Keratinocyte (primary cell): Measurements from ENCODE around the gene KIAA1755. TPM values are rescaled to one million over a fixed set of nuclear protein-coding genes. Genes with fewer than 3 reads are reported as not detected.

ENCODE experiments used
- DNase-seq: peaks from one replicate; pipeline ENCODE4 v3.0.0-alpha.2; 2011; ENCODE audit warnings: low read depth, missing footprints, low spot score
- FAIRE-seq: peaks from 2 replicates; lab custom pipeline; 2011; peaks lifted over from hg19 to GRCh38; lab: Jason Lieb, UNC
- H2AFZ ChIP-seq: 2 replicates; pipeline ENCODE4 v1.6.0; 2012; ENCODE audit warnings: low read length, control low read depth, inconsistent platforms; ENCODE audit not compliant: control insufficient read depth
- H3K27ac ChIP-seq: 2 replicates; pipeline ENCODE4 v1.5.1; 2011; ENCODE audit warnings: low read length; ENCODE audit not compliant: control insufficient read depth, insufficient read depth
- H3K27me3 ChIP-seq: 3 replicates; pipeline ENCODE4 v1.6.0; 2011; ENCODE audit warnings: low read length; ENCODE audit not compliant: control insufficient read depth, insufficient read depth; ENCODE audit errors: extremely low read depth
- H3K36me3 ChIP-seq, 2 experiments: 2 replicates in 1 of 2; 3 replicates in 1 of 2; pipeline ENCODE4 v1.5.1; 2011; ENCODE audit warnings: low read length in 2 of 2, mild to moderate bottlenecking in 1 of 2; ENCODE audit not compliant: control insufficient read depth in 2 of 2, insufficient read depth in 2 of 2; ENCODE audit errors: extremely low read depth in 1 of 2
- H3K4me1 ChIP-seq: 3 replicates; pipeline ENCODE4 v1.5.1; 2011; ENCODE audit warnings: low read length; ENCODE audit not compliant: control insufficient read depth, insufficient read depth; ENCODE audit errors: extremely low read depth
- H3K4me2 ChIP-seq: 3 replicates; pipeline ENCODE4 v1.6.0; 2011; ENCODE audit warnings: low read depth, low read length; ENCODE audit not compliant: control insufficient read depth, insufficient read depth; ENCODE audit errors: extremely low read depth
- H3K4me3 ChIP-seq, 3 experiments: fragments of 200-600 bp in 1 of 3; sonication (generic) in 1 of 3; 2 replicates in 2 of 3; 3 replicates in 1 of 3; pipeline ENCODE4 v1.5.1; 2011 to 2016; ENCODE audit warnings: low read length in 3 of 3, mild to moderate bottlenecking in 3 of 3, control low read depth in 2 of 3, inconsistent platforms in 1 of 3, low read depth in 1 of 3, mixed read lengths in 1 of 3, mixed run types in 1 of 3, moderate library complexity in 1 of 3; ENCODE audit not compliant: control insufficient read depth in 2 of 3, insufficient read depth in 2 of 3; ENCODE audit errors: extremely low read depth in 1 of 3
- H3K79me2 ChIP-seq: 2 replicates; pipeline ENCODE4 v1.6.0; 2012; ENCODE audit warnings: low read length; ENCODE audit not compliant: control insufficient read depth, insufficient read depth
- H3K9ac ChIP-seq: 3 replicates; pipeline ENCODE4 v1.6.0; 2011; ENCODE audit warnings: low read length; ENCODE audit not compliant: control insufficient read depth, insufficient read depth; ENCODE audit errors: extremely low read depth
- H3K9me1 ChIP-seq: 3 replicates; pipeline ENCODE4 v1.6.0; 2011; ENCODE audit warnings: low read length; ENCODE audit not compliant: control insufficient read depth, insufficient read depth; ENCODE audit errors: extremely low read depth
- H3K9me3 ChIP-seq: 2 replicates; pipeline ENCODE4 v1.5.1; 2012; ENCODE audit warnings: low read depth, low read length; ENCODE audit not compliant: control insufficient read depth
- H4K20me1 ChIP-seq: 3 replicates; pipeline ENCODE4 v1.6.0; 2011; ENCODE audit warnings: low read length; ENCODE audit not compliant: control insufficient read depth, insufficient read depth; ENCODE audit errors: extremely low read depth
- EZH2 ChIP-seq: IDR thresholded peaks from one replicate; pipeline ENCODE4 v1.6.1; 2012; ENCODE audit warnings: inconsistent platforms, mild to moderate bottlenecking, low read length, moderate library complexity
- dilution Hi-C: fragments of 300-500 bp; cut with MboI; formaldehyde crosslinking; loops from one replicate; pipeline ENCODE4 v1.7.0; 2020; ENCODE audit warnings: low sequenced_read_pairs; ENCODE audit not compliant: extremely low pct_ligation_motif_present
- polyA plus RNA-seq, 5 experiments: library from polyadenylated mRNA; depleted of rRNA in 3 of 5; stranded (reverse) in 3 of 5; stranded (forward) in 1 of 5; unstranded in 1 of 5; fragments of >200 nt; gene quantifications; 1 replicate in 1 of 5; 2 replicates in 3 of 5; 3 replicates in 1 of 5; pipeline versions ENCODE4 v1.2.1 to v1.2.3, GENCODE V29; 2011 to 2012; ENCODE audit warnings: missing spikeins in 2 of 5, low read depth in 1 of 5, low replicate concordance in 1 of 5
- TF ChIP-seq, protein P1 (sequence below), 3 experiments: IDR thresholded peaks in 1 of 3; conservative IDR thresholded peaks in 1 of 3; optimal IDR thresholded peaks in 1 of 3; 2 replicates in 2 of 3; 3 replicates in 1 of 3; pipeline versions ENCODE3 to v1.5.1; 2011; ENCODE audit warnings: low read length in 3 of 3, mild to moderate bottlenecking in 3 of 3, moderate library complexity in 2 of 3, control low read depth in 1 of 3, inconsistent platforms in 1 of 3; ENCODE audit not compliant: insufficient read depth in 2 of 3; ENCODE audit errors: extremely low read depth in 1 of 3

Gene KIAA1755
- polyA plus RNA-seq, 1 donor (not counting 4 experiments of a cell fraction or from before 2014, with no cell fraction given) = not detected

DNA sequence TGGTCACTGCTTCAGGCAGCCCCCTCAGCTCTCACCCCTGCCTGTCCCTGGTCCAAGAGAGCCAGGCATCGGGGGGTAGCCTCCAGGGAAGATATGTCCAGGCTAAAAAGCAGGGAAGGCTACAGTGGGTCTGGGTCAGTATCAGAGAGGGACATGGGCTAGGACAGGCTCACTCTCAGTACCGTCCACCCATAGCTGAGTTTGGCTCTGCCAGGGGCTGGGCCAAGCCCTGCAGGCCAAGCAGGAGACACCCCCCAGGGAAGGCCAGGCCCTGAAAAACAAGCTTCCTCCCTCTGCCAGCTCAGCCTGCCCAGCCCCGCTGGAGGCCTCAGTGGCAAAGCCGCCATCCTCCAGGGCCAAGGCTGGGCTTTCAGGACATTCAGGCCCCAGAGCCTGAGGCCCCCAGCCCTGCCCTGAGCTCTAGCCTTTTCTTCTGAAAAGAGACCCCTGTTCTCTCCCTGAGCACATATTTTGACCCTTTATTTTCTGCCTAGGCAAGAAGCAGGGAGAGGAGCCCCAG, 66.9 kb downstream of the KIAA1755 start:
- DNase-seq (no peak), FAIRE-seq (no peak)
- H3K9ac ChIP-seq = no peak overlapping the region
- H2AFZ ChIP-seq = no peak overlapping the region
- H3K27ac ChIP-seq = no peak overlapping the region
- no peaks in the 10 kb centered on the region for H3K36me3 ChIP-seq
- TF ChIP-seq, protein P1, sequence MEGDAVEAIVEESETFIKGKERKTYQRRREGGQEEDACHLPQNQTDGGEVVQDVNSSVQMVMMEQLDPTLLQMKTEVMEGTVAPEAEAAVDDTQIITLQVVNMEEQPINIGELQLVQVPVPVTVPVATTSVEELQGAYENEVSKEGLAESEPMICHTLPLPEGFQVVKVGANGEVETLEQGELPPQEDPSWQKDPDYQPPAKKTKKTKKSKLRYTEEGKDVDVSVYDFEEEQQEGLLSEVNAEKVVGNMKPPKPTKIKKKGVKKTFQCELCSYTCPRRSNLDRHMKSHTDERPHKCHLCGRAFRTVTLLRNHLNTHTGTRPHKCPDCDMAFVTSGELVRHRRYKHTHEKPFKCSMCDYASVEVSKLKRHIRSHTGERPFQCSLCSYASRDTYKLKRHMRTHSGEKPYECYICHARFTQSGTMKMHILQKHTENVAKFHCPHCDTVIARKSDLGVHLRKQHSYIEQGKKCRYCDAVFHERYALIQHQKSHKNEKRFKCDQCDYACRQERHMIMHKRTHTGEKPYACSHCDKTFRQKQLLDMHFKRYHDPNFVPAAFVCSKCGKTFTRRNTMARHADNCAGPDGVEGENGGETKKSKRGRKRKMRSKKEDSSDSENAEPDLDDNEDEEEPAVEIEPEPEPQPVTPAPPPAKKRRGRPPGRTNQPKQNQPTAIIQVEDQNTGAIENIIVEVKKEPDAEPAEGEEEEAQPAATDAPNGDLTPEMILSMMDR (optimal IDR thresholded peaks at IDR 0.05 in 1 of 3, IDR thresholded peaks at IDR 0.05 in 1 of 3, conservative IDR thresholded peaks at IDR 0.05 in 1 of 3; ENCODE audit: extremely low read depth in 1 of 3, insufficient read depth in 2 of 3, low read length in 3 of 3) = no peak
- no peak for TF ChIP-seq EZH2
- dilution Hi-C loops = no loop called here
- H4K20me1 ChIP-seq = no peaks in the 10 kb centered on the region
- H3K27me3 ChIP-seq = no peaks in the 10 kb centered on the region
- no peak overlapping the region for H3K4me3 ChIP-seq
- no peak overlapping the region for H3K4me2 ChIP-seq
- no peaks in the 10 kb centered on the region for H3K9me3 ChIP-seq
- H3K9me1 ChIP-seq = no peaks in the 10 kb centered on the region
- peaks cover 24% of the 10 kb centered on the region for H3K4me1 ChIP-seq
- H3K79me2 ChIP-seq = no peaks in the 10 kb centered on the region

- Histone ChIP-seq H3K27ac (no peak overlapping the region), H2AFZ (no peak overlapping the region), H3K79me2 (no peaks in the 10 kb centered on the region), H3K27me3 (no peaks in the 10 kb centered on the region), H3K4me2 (no peak overlapping the region), H3K9me1 (no peaks in the 10 kb centered on the region), H3K4me3 (no peak overlapping the region), H3K4me1 (peaks cover 20% of the 10 kb centered on the region), H4K20me1 (no peaks in the 10 kb centered on the region), H3K9ac (no peak overlapping the region), H3K9me3 (no peaks in the 10 kb centered on the region), H3K36me3 (no peaks in the 10 kb centered on the region)
- TF ChIP-seq, protein P1 (optimal IDR thresholded peaks at IDR 0.05 in 1 of 3, IDR thresholded peaks at IDR 0.05 in 1 of 3, conservative IDR thresholded peaks at IDR 0.05 in 1 of 3; ENCODE audit: extremely low read depth in 1 of 3, insufficient read depth in 2 of 3, low read length in 3 of 3) = no peak
- no peak for TF ChIP-seq EZH2
- dilution Hi-C loops = no loop called here
- FAIRE-seq = no peak
- no peak for DNase-seq
Measured at GRCh38 chr20:38192323-38192885, 68.1 kb downstream of the KIAA1755 start.
